ACHN (cell line): Measurements from ENCODE around the gene TSPAN3.

Experiments
- DNase-seq: peaks from one replicate; pipeline ENCODE4 v3.0.0-alpha.2; 2015
- in situ Hi-C: cut with HindIII; loops from 2 replicates; pipeline ENCODE4 v1.10.0; 2017; ENCODE audit warnings: low sequenced_read_pairs, low pct_ligation_motif_present, low pct_unique_long_range_greater_than_20kb

TSPAN3 gene

DNA sequence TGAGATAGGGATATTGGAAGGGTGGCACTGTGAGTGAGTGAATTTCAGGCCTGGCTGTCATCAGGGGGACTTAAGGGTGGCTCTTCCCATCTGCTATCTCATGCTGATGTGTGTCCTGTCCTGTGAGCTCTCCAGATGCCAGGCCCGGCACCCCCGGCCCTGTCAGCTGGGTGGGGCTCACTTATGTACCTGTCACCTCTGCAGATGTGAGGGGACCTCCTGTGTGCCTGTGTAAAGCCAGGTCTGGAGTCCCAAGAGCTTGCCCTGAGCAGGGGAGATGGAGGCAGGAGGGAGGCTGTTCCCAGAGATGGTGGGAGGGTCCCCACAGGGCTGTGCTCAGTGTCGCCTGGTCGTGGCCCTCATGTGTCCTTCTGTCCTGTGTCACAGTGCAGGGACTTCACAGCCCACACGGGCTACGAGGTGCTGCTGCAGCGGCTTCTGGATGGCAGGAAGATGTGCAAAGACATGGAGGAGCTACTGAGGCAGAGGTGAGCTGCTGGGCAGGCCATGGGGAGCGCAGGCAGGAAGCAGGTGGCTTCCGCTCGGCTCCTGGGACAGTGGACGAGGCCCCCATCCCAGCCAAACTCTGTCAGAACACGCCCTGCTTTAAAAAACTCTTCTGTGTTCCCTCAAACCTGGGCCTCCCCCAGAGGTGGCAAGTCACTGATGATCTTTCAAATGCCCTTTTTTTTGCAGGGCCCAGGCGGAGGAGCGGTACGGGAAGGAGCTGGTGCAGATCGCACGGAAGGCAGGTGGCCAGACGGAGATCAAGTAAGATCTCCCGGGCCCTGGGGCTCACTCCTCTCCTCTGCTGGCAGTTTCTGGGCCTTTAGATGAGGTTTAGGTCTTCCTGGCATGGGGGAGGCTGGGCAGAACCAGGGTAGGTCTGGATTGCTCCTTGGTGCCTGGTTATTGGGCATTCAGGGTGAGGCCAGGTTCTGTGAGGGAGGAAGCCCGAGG lies 52.9 kb downstream of the TSPAN3 start:
- no peak for DNase-seq
- in situ Hi-C loops = no loop called here

DNA sequence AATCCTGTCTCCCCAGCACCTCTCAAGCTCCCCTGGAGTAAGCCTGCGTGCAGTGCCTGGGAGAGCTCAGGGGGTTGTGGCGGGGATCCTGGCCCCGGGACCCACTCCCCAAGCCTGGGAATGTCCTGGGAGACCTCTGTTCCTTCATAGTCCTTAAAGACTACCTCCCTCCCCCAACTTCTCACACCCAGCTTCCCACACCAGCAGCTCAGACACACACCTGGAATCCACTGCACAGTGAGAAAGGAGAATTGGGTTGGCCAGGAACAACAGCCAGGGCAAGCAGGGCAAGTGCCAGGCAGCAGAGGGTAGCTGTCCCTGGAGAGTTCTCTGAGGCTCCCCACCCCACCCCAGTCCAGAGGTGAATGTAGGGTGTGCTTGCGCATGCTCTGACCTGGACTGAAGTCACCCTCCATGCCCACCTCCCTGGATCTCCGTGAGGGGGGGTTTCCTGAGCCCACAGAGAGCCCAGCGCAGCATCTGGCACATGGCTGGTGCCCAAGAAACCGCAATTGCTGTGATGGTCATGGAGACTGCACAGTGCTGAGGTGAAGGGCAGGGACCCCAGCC lies 53.7 kb downstream of the TSPAN3 start:
- no peak for DNase-seq
- in situ Hi-C loops = no loop called here

DNA sequence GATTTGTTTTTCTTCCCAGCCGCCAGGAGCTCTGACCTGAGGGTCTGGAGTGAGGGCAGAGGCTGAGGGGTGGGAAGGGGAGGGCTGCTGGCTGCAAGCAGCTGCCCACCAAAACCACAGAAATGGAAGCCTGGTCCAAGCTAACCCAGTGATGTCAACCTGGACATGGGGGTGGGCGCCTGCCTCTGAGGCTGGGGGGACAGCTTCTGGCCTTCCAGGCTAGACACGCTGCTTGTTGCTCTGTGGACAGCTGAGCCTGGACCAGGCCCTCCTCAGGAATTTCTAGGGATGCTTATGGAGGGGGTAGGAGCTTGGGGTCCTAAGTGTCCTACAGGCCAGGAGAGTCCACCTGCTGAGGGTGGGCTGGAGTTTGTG lies 54.6 kb downstream of the TSPAN3 start:
- in situ Hi-C loops = no loop called here
- DNase-seq = no peak

DNA sequence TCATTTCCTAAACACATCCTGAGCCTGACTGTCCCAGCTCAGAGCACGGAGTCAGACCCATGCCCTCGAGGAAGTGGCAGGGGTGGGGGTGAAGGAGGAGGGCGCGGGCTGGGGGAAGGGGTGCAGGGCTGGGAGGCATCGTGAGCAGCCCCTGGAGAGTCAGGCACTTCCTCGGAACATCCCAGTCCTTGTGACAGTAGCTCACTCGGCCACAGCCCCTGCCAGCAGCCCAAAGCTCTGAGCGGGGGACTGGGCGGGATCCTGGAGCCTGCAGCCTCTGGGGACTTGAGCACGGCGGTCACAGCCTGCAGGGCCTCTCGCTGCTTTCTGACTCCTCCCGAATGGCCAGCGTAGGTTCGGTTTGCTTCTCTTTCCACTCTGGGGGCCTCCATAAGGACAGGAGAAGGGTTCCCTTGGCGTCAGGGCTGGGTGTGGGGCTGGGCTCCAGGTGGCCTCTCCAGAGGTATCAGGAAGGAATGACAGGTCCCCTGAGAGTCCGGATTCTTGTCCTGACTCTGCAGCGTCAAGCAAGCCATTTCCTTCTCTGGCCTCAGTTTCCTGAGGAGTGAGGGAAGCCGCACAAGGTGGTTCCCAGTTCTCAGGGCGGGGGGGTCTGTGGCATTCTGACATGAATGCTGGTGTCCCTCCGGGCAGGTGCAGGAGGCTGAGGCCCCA lies 55.1 kb downstream of the TSPAN3 start:
- in situ Hi-C loops = no loop called here

DNA sequence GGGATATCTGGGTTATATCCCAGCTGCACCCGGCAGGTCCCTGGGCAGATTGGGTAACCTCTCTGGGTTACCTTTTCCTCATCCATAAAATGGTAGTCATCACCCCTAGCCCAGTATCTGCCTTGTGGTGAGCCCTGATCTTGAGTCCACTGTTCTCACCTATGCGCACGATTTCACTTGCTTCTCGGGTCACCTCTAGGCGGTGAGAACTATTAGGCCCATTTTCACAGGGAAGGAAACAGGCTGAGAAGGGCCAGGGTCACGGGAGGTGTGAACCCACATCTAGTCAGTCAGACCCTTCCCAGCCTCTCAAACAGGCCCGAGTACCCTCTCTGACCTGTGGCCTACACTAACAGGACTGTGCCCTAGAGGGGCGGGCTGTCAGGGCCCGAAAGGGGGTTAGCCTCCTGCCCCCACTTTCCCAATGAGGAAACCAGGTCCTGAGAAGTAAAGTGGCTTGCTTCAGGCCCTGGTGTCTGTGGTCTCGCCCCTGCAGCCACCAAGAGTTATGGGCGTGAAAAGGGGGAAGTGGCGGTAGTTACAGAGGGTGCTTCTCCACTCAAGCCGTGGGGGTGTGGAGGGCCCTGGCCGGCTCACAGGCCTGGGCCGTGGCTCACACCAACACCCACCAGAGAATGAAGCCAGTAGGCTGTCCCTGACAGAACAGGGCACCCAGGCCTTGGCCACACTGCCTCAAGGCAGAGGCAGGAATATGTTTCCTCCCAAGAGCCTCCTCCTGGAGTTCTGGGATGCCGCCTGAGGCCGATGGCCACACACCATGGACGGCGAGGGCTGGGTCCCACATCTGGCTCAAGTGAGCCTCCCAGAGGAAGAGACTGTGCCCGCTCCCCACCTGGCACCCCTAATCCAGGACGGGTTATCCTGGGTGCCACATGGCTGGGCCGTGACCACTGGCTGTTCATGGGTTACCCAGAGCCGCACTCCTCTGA lies 56.5 kb downstream of the TSPAN3 start:
- in situ Hi-C loops = no loop called here
- DNase-seq = no peak

More for the DNA sequence above, 55.1 kb downstream of the TSPAN3 start:
- DNase-seq = no peak

DNA sequence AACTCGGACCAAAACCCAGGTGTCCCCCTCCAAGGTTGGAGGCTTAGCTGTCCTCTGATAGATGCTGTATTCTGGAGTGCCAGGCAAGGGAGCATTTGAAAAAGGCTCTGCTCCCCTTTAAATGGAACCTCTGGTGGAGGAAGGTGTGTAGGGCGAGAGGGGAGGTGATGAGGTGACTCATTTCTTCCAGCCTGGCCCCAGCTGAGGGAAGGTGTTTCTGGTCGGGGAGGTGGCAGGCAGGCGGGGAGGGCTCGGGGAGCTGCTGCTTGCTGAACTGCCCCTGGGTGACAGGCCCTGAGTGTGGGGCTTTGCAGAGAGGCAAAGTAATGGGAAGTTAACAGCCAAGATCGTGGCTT lies 57.2 kb downstream of the TSPAN3 start:
- in situ Hi-C loops = no loop called here
- no peak for DNase-seq

DNA sequence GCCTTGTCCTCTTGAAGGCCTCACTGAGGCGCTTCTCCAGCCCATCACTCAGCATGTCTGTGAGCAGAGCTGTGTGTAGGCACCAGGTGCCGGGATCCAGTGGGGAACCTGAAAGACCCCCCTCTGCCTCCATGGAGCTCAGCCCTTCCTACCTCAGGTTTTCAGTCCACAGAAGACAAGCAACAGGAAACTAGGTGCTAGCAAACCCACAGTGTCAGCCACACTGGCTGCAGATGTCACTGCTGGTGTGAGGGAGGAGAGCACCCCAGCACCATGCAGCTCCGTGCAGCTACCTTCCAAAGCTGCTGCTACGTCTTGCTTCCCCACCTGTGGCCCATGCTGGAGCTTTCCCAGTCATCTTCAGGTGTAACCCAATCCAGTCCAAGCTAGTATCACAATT lies 58.0 kb downstream of the TSPAN3 start:
- no peak for DNase-seq
- in situ Hi-C loops = no loop called here

DNA sequence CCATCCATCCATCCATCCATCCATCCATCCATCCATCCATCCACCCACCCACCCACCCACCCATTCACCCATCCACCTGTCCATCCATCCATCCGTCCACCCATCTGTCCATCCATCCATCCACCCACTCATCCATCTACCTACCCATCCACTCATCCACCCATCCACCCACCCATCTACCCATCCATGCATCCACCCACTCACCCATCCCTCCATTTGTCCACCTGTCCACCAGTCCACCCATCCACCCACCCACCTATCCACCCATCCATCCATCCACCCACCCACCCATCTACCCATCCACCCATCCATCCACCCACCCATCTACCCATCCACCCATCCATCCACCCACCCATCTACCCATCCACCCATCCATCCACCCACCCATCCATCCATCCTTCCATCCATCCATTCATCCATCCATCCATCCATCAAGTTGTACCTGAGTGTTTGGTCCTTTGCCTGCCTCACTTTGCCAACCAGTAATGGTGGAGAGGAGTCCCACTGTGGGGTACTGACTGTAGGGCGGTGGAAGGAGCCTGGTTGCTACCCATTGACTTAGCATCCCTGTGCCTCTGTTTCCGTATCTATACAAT lies 58.7 kb downstream of the TSPAN3 start:
- in situ Hi-C loops = no loop called here
- no peak for DNase-seq

DNA sequence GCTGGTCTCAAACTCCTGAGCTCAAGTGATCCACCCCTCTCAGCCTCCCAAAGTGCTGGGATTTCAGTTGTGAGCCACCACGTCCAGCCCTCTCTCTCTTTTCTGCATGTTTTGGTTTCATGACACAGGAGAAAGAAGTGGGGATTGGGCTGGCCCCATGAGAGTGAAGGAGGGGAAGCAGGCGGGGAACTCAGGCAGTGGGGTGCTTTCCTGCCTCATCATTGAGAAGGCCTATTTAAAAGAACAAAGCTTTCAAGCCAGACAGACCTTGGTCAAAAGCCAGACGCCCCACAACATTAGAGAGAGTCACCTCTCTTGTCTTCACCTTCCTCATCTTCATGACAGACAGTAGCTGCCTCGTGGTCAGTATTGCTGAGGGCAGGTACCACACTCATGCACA lies 60.1 kb downstream of the TSPAN3 start:
- in situ Hi-C loops = no loop called here
- no peak for DNase-seq

DNA sequence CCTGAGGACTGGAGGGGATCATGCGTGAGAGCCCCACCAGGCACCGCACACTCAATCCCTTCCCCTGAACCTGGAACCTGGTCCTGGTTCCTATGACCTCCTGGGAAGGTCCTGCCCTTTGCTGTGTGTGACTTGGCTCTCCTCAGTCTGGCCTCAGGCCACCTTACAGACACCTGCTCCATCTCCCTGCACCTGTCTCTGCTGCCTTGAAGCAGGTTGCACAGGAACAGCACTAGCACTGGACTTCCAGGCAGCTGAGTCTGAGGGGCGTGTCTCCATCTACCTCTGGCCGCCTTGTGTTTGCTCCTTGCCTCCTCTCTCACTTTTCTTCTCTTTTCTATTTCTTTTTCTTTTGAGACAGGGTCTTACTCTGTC lies 60.6 kb downstream of the TSPAN3 start:
- no peak for DNase-seq
- in situ Hi-C loops = no loop called here

DNA sequence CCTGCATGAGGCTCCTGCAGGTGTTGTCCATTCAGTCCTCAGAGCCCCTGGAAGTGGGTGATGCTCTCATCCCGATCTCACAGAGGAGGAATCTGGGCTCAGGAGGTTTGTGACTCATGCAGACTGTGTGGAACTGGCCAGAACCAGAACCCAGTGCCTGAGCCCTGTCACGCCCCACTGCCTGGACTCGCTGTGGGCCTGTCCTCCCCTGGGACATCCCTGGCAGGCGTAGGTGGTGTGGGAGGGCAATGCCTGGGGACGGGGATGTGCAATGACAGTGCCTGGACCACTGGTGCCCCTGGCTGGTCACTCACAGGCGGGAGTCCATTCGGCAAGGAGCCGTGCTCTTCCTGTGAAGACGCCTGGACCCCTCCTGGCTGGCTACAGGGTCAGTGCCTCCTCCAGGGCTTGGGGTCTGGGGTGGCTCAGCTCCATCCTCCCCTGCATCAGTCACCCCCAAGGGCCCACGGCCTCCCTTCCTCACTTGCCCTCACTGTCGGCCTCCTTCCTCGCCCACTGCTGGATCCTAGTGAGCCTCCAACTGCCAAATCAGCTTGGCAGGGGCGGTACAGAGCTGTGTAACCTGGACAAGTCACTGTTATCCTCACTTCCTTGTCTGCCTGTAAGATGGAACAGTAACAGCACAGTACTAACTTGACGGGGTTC lies 61.1 kb downstream of the TSPAN3 start:
- in situ Hi-C loops = no loop called here
- DNase-seq = no peak

DNA sequence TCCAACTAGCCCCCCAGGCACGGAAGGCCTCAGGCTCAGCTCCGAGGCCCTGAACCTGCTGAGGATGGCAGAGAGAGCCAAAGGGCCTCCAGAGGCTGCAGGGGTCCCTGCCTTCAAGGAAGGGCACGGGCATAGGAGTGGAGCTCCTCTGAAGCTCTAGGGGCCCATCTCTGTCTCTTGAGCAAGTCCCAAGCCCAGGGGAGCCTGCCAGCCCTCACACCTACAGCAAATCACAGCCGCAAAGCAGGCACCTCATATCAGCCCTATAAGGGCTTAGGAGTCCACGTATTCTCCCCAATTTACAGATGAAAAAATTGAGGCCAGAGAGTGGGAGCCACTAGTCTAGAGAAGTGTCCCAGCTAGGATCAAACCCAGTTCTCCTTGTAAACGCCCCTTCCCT lies 61.7 kb downstream of the TSPAN3 start:
- in situ Hi-C loops = no loop called here
- no peak for DNase-seq

DNA sequence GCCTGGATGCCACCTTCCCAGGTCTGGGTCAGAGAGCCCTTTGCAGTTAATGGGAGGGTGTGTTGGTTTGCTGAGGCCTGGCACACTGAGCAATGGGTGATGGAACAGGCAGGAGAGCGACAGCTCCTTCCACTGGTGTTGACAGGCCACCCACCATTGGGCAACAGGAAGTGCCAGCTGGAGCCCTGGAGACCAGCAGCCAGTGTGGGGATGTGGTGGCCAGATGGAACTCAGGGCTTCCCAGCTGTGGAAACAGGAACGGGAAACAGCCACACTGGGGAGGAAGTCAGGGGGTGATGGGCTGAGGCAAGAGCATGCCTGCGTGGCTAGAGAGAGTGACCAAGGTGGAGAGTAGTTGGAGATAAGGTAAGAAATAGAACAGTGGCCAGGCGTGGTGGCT lies 66.7 kb downstream of the TSPAN3 start:
- in situ Hi-C loops = no loop called here

DNA sequence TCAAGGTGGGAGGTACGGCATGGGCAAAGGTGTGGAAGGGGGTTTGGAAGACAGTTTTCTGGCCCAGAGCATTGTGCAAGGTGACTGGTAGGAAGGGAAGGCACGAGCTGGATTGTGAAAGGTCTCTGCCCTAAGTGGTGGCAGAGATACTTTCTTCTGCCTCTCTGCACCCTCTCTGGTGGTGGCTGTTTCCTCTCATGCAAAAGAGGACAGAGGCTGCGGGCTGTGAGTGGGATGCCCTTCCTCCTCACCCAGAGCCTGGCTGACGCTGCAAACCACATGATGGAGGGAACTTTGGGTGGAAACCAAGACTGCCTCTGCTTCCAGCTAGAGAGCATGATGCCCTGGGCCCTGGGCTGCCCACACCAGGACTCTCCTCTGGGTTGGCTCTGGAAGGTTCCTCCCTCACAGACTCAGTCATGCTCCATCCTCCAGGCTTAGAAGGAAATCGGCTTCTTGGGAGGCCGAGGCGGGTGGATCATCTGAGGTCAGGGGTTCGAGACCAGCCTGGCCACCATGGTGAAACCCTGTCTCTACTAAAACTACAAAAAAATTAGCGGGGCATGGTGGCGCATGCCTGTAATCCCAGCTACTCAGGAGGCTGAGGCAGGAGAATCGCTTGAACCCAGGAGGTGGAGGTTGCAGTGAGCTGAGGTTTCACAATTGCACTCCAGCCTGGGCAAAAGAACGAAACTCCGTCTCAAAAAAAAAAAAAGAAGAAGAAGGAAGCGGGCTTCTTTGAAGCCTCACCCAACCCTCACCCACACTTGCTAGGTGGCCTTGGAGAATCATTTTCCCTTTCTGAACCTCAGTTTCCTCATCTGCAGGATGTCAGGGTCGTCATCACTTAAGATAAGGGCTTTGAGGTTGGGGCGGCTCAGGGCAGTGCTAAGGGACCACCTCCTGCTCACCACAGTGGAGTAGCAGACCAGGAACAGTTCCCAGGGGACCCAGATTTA lies 67.7 kb downstream of the TSPAN3 start:
- DNase-seq = no peak
- in situ Hi-C loops = no loop called here

More for the DNA sequence above, 66.7 kb downstream of the TSPAN3 start:
- no peak for DNase-seq

DNA sequence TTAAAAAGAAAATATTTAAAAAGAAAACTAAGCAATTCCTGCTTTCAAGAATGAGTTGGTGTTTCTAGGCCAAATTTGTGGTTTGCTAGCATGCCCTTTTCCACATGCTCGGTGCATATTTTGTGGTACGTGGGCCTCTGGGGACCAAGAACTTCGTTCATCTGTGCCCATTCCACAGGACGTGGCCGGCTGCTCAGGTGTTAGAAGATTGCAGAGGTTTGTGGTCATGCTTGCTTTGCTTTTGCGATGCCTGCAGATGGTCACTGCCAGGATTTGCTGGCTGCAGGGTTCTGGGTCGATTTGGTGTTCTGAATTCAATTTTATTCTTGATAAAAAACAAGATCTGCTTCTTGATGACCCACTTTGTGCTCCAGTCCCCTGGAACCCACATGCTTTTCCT lies 68.5 kb downstream of the TSPAN3 start:
- in situ Hi-C loops = no loop called here
- no peak for DNase-seq

DNA sequence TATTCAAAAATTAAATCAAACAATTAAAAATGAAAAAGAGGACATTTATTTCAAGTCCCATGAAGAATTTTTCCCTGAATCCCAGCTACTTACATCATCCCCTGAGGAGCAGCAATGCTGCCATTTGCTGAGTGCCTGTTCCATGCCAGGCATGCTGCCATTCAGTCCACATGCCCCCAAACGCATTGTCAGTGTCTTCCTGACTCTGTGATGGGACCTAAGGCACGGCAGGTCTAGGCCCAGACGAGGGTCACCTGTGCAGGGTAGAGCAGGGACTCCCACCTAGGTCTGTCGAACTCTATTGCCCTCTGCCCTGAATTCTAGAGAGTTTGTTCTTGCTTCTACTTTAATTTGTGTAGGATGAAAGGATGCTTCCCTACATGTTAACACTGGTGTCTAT lies 68.9 kb downstream of the TSPAN3 start:
- in situ Hi-C loops = no loop called here
- DNase-seq = no peak

DNA sequence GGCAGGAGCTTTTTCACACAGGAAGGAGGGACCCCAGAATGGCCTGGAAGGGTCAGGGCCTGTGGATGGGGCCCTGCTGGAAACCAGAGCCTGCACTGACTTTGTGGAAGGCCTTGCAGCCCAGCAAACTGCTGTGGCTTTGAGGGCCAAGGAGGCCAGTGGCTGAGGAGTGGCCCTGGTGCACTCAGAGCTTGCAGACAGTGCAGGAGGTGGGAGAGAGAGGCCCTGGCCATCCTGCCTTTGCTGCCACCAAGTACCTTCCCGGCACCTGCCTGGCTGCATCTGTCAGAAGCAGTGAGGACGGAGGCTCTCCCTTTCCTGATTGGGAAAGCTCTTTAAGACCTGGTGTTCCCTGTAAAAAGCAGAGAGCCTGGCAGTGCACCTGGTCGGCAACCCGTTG lies 69.6 kb downstream of the TSPAN3 start:
- no peak for DNase-seq
- in situ Hi-C loops = no loop called here
